Heart left ventricle (tissue), 13 donors: ENCODE data around the gene TOB1.

Experiments used
- POLR2A ChIP-seq, 2 donors: fragments of 450-650 bp; IDR thresholded peaks; one replicate each; pipeline ENCODE4 v1.6.1; 2017; ENCODE audit warnings: antibody characterized with exemption in 2 of 2, mild to moderate bottlenecking in 2 of 2, moderate library complexity in 2 of 2
- TF ChIP-seq, protein P1 (sequence below), 12 donors: fragments of 200-600 bp; sonication (generic) in 4 of 12; IDR thresholded peaks; one replicate each; pipeline versions ENCODE4 v1.5.0 to v1.8.0; 2018 to 2022; ENCODE audit warnings: antibody characterized with exemption in 12 of 12, mild to moderate bottlenecking in 5 of 12
- donor health status: ischemic (EF 13 %, LVEDD 7.1; RV severe dilation, severe dysfunction).
- donor health status: DM: no; HTN: yes; CAD: no.
- donor health status: DM: no; HTN: no; CAD: no.
- donor health status: ischemic (EF 25% LVEDD 6.9; RV normal size, moderate dysfunction).
- donor health status: ischemic (EF 25% LVEDD 5.7; RV mildly dilated, moderate dysfunction).
- donor health status: ischemic (EF 35%, LVEDD 5.7; RV mildly dilated, moderate dysfunction).
- donor health status: nonischemic (EF 11% LVEDD 7.7; RV severe dilation, severe dysfunction).
- donor health status: DM: yes; HTN: yes; CAD: no.
- donor health status: PGD.
- donor health status: ischemic (EF 29% LVEDD 5.4; RV normal size, mild dysfunction).
- donor health status: nonischemic (EF 23%, LVEDD 6.1; RV moderate dilation, normal function).

DNA sequence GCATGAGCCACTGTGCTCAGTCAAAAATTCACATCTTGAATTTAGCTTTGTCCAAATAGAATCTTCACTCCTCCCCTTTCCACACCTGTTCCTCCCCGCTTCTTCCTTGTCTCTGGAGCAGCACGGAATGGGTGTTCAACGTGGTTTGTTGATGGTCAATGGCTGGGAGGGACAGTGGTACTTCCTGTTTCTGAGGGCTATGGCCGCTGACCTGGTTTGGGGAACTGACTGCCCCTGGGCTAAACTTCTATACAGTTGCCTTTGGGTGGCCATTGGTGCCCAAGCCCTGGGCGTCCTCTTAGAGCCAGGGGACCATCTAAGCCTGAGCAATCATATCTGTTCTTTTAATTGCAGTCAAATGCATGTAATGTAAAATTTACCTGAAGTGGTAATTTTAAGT is 49.9 kb downstream of the TOB1 start:
- TF ChIP-seq, protein P1, sequence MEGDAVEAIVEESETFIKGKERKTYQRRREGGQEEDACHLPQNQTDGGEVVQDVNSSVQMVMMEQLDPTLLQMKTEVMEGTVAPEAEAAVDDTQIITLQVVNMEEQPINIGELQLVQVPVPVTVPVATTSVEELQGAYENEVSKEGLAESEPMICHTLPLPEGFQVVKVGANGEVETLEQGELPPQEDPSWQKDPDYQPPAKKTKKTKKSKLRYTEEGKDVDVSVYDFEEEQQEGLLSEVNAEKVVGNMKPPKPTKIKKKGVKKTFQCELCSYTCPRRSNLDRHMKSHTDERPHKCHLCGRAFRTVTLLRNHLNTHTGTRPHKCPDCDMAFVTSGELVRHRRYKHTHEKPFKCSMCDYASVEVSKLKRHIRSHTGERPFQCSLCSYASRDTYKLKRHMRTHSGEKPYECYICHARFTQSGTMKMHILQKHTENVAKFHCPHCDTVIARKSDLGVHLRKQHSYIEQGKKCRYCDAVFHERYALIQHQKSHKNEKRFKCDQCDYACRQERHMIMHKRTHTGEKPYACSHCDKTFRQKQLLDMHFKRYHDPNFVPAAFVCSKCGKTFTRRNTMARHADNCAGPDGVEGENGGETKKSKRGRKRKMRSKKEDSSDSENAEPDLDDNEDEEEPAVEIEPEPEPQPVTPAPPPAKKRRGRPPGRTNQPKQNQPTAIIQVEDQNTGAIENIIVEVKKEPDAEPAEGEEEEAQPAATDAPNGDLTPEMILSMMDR (IDR thresholded peaks at IDR 0.05), result no peak
- TF ChIP-seq POLR2A (IDR thresholded peaks at IDR 0.05), result no peak
